ENCODE data around the gene AHCYL2. TPM values are rescaled to one million over a fixed set of nuclear protein-coding genes. Genes with fewer than 3 reads are reported as not detected.
A peak's percentile ranks its signal among the peaks of the same experiment; 100 is the strongest.

AHCYL2 gene
- total RNA-seq, 1 experiment from 2014 or later = 54.6 TPM

GRCh38 chr7:129263168-129263567 lies 38.3 kb downstream of the AHCYL2 start:
- DNase-seq = no peak
- Mint-ChIP-seq H3K9me3 (ENCODE audit: low read depth, unreplicated experiment) (no peaks in the 10 kb centered on the region), H3K4me3 (ENCODE audit: low read depth, unreplicated experiment) (no peak overlapping the region), H3K27ac (ENCODE audit: unreplicated experiment) (no peak overlapping the region), H3K27me3 (ENCODE audit: unreplicated experiment) (no peaks in the 10 kb centered on the region), H3K36me3 (ENCODE audit: insufficient read depth, unreplicated experiment) (no peaks in the 10 kb centered on the region), H3K4me1 (ENCODE audit: low read depth, unreplicated experiment) (no peaks in the 10 kb centered on the region)
- intact Hi-C loops (cut with micrococcal nuclease; ENCODE audit: unreplicated experiment) = no loop called here
- no TSS peak for BruUV-seq (replicated peaks)
- CTCF ChIA-PET = no interaction called here
- TF ChIP-seq CTCF (IDR thresholded peaks at IDR 0.05; ENCODE audit: unreplicated experiment) = no peak

- TF ChIP-seq CTCF (IDR thresholded peaks at IDR 0.05; ENCODE audit: unreplicated experiment) = no peak
- BruUV-seq (replicated peaks) = no TSS peak
- CTCF ChIA-PET = interaction anchor here (0.5 to 0.6 kb wide), 2 partner anchors 48 to 374 kb away, joined by 3 to 6 read pairs; no protein-coding TSS in a partner anchor
- intact Hi-C loops (cut with micrococcal nuclease; ENCODE audit: unreplicated experiment) = no loop called here
- no peak for DNase-seq
- Mint-ChIP-seq H3K4me3 (ENCODE audit: low read depth, unreplicated experiment) (no peak overlapping the region), H3K9me3 (ENCODE audit: low read depth, unreplicated experiment) (no peaks in the 10 kb centered on the region), H3K27ac (ENCODE audit: unreplicated experiment) (no peak overlapping the region), H3K36me3 (ENCODE audit: insufficient read depth, unreplicated experiment) (no peaks in the 10 kb centered on the region), H3K4me1 (ENCODE audit: low read depth, unreplicated experiment) (no peaks in the 10 kb centered on the region), H3K27me3 (ENCODE audit: unreplicated experiment) (no peaks in the 10 kb centered on the region)
These were observed 39.7 kb downstream of the AHCYL2 start for GRCh38 chr7:129264534-129264933.

GRCh38 chr7:129265328-129265727 lies 40.5 kb downstream of the AHCYL2 start:
- no TSS peak for BruUV-seq (replicated peaks)
- CTCF ChIA-PET = interaction anchor here (0.5 kb wide), 1 partner anchor 49 kb away, joined by 3 read pairs; no protein-coding TSS in a partner anchor
- intact Hi-C loops (cut with micrococcal nuclease; ENCODE audit: unreplicated experiment) = no loop called here

GRCh38 chr7:129266181-129266580 lies 41.4 kb downstream of the AHCYL2 start:
- Mint-ChIP-seq H3K9me3 (ENCODE audit: low read depth, unreplicated experiment) (no peaks in the 10 kb centered on the region), H3K27ac (ENCODE audit: unreplicated experiment) (no peak overlapping the region), H3K36me3 (ENCODE audit: insufficient read depth, unreplicated experiment) (no peaks in the 10 kb centered on the region), H3K27me3 (ENCODE audit: unreplicated experiment) (no peaks in the 10 kb centered on the region), H3K4me3 (ENCODE audit: low read depth, unreplicated experiment) (no peak overlapping the region), H3K4me1 (ENCODE audit: low read depth, unreplicated experiment) (no peaks in the 10 kb centered on the region)
- peak; percentile 32 for DNase-seq
- BruUV-seq (replicated peaks) = no TSS peak
- intact Hi-C loops (cut with micrococcal nuclease; ENCODE audit: unreplicated experiment) = no loop called here
- TF ChIP-seq CTCF (IDR thresholded peaks at IDR 0.05; ENCODE audit: unreplicated experiment) = no peak
- CTCF ChIA-PET = no interaction called here

More at GRCh38 chr7:129265328-129265727, 40.5 kb downstream of the AHCYL2 start:
- DNase-seq = no peak
- H3K27me3 Mint-ChIP-seq (ENCODE audit: unreplicated experiment) = no peaks in the 10 kb centered on the region
- no peaks in the 10 kb centered on the region for H3K9me3 Mint-ChIP-seq (ENCODE audit: low read depth, unreplicated experiment)
- no peak overlapping the region for H3K27ac Mint-ChIP-seq (ENCODE audit: unreplicated experiment)
- H3K4me1 Mint-ChIP-seq (ENCODE audit: low read depth, unreplicated experiment) = no peaks in the 10 kb centered on the region
- no peak overlapping the region for H3K4me3 Mint-ChIP-seq (ENCODE audit: low read depth, unreplicated experiment)
- H3K36me3 Mint-ChIP-seq (ENCODE audit: insufficient read depth, unreplicated experiment) = no peaks in the 10 kb centered on the region
- TF ChIP-seq CTCF (IDR thresholded peaks at IDR 0.05; ENCODE audit: unreplicated experiment) = no peak

Measured in Calu3 (cell line).